Pancreas (tissue), 10 donors: ENCODE results near the gene CCR5. TPM values are rescaled to one million over a fixed set of nuclear protein-coding genes. Genes with fewer than 3 reads are reported as not detected.

ENCODE experiments used
- ATAC-seq, 4 donors: fragments of 200-7000 bp; cut with Tn5 transposase; one replicate each; pipeline versions ENCODE4 v1.8.0 to v1.9.1; 2020; ENCODE audit warnings: mild to moderate bottlenecking in 4 of 4, moderate library complexity in 4 of 4
- DNase-seq, 6 donors: peaks; one replicate each; pipeline ENCODE4 v3.0.0-alpha.2; 2020
- FAIRE-seq: peaks from 2 replicates; lab custom pipeline; 2012; peaks lifted over from hg19 to GRCh38; lab: Jason Lieb, UNC
- H3K27ac ChIP-seq, 4 donors: fragments of 200-600 bp; sonication (generic); 1 replicate in 3 of 4; 2 replicates in 1 of 4; pipeline versions ENCODE4 v1.5.0 to v1.8.0; 2020
- H3K27me3 ChIP-seq, 4 donors: fragments of 200-600 bp; one replicate each; pipeline ENCODE4 v1.8.0; 2021
- H3K36me3 ChIP-seq, 3 donors: fragments of 200-600 bp; sonication (generic) in 1 of 3; one replicate each; pipeline versions ENCODE4 v1.5.0 to v1.8.0; 2020 to 2021
- H3K4me1 ChIP-seq, 3 donors: fragments of 200-600 bp; one replicate each; pipeline ENCODE4 v1.8.0; 2021
- H3K4me3 ChIP-seq, 4 donors: fragments of 200-600 bp; sonication (generic) in 2 of 4; one replicate each; pipeline versions ENCODE4 v1.5.0 to v1.8.0; 2020 to 2021
- H3K9me3 ChIP-seq, 4 donors: fragments of 200-600 bp; one replicate each; pipeline ENCODE4 v1.8.0; 2021
- WGBS, 2 donors: extraction: QIAGEN DNeasy Blood & Tissue Kit; methylation state at CpG; one replicate each; pipeline ENCODE4 v1.1.7; 2013; 5-methylcytosine and 5-hydroxymethylcytosine counted together
- intact Hi-C, 3 donors: fragments of 100-400 bp; cut with DNase I; formaldehyde crosslinking; loops; one replicate each; pipeline versions ENCODE4 v1.11.1 to v1.14.2; 2022
- polyA plus RNA-seq, 2 donors: library from polyadenylated mRNA; stranded (reverse); fragments of 200-250 nt; gene quantifications; one replicate each; pipeline ENCODE4 v1.2.3, GENCODE V29; 2013
- total RNA-seq, 6 donors: library from RNA; stranded (reverse); fragmentation: NEBNext Ultra II Directional in 4 of 6; extraction: Animal tissue kit (Norgen Biotek cat#: 25700) in 4 of 6; gene quantifications; one replicate each; pipeline versions ENCODE4 v1.2.1 to v1.2.4, GENCODE V29; 2021 to 2023
- TF ChIP-seq, protein P1 (sequence below), 4 donors: fragments of 200-600 bp; sonication (generic) in 3 of 4; IDR thresholded peaks; one replicate each; pipeline versions ENCODE4 v1.5.0 to v1.8.0; 2021; ENCODE audit warnings: antibody characterized with exemption in 4 of 4
- donor health status: healthy with polysubstance abuse.
- donor health status: DM: no; HTN: no; CAD: no; lungs with moderate emphysema.
- donor health status: DM: no; HTN: no; CAD: no.
- donor health status: control.
- donor health status: control.
- donor health status: Bipolar disorder and iron deficiency.
- donor health status: DM: yes; HTN: yes; CAD: no.
- donor health status: DM: no; HTN: no; CAD: no.
- donor health status: DM: no; HTN: no; CAD: no.
- donor health status: DM: yes; HTN: yes; CAD: no.

CCR5 gene
- total and polyA plus RNA-seq, 8 donors = 0.12 to 2.0 (median 0.29) TPM

DNA sequence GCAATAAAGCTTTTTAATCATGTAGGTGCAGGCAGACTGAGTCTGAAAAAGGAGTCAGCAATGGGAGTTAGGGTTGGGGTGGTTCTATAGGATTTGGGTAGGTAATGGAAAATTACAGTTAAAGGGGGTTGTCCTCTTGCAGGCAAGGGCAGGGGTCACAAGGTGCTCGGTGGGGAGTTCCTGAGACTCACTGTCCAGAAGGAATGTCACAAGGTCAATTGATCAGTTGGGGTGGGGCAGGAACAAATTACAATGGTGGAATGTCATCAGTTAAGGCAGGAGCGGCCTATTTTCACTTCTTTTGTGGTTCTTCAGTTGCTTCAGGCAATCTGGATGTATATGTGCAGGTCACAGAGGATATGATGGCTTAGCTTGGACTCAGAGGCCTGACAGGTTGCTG, 22.3 kb downstream of the CCR5 start:
- no peaks in the 10 kb centered on the region for H3K4me1 ChIP-seq
- H3K27ac ChIP-seq = no peak overlapping the region
- no peak overlapping the region for H3K4me3 ChIP-seq
- H3K36me3 ChIP-seq = no peaks in the 10 kb centered on the region
- no peak for FAIRE-seq
- DNase-seq = no peak
- 72% methylated on average over 2 of the region's 2 CpGs for WGBS, 2 donors
- intact Hi-C loops = no loop called here
- H3K27me3 ChIP-seq = no peaks in the 10 kb centered on the region
- H3K9me3 ChIP-seq = no peaks in the 10 kb centered on the region
- TF ChIP-seq, protein P1, sequence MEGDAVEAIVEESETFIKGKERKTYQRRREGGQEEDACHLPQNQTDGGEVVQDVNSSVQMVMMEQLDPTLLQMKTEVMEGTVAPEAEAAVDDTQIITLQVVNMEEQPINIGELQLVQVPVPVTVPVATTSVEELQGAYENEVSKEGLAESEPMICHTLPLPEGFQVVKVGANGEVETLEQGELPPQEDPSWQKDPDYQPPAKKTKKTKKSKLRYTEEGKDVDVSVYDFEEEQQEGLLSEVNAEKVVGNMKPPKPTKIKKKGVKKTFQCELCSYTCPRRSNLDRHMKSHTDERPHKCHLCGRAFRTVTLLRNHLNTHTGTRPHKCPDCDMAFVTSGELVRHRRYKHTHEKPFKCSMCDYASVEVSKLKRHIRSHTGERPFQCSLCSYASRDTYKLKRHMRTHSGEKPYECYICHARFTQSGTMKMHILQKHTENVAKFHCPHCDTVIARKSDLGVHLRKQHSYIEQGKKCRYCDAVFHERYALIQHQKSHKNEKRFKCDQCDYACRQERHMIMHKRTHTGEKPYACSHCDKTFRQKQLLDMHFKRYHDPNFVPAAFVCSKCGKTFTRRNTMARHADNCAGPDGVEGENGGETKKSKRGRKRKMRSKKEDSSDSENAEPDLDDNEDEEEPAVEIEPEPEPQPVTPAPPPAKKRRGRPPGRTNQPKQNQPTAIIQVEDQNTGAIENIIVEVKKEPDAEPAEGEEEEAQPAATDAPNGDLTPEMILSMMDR (IDR thresholded peaks at IDR 0.05) = no peak
- no peak for ATAC-seq

DNA sequence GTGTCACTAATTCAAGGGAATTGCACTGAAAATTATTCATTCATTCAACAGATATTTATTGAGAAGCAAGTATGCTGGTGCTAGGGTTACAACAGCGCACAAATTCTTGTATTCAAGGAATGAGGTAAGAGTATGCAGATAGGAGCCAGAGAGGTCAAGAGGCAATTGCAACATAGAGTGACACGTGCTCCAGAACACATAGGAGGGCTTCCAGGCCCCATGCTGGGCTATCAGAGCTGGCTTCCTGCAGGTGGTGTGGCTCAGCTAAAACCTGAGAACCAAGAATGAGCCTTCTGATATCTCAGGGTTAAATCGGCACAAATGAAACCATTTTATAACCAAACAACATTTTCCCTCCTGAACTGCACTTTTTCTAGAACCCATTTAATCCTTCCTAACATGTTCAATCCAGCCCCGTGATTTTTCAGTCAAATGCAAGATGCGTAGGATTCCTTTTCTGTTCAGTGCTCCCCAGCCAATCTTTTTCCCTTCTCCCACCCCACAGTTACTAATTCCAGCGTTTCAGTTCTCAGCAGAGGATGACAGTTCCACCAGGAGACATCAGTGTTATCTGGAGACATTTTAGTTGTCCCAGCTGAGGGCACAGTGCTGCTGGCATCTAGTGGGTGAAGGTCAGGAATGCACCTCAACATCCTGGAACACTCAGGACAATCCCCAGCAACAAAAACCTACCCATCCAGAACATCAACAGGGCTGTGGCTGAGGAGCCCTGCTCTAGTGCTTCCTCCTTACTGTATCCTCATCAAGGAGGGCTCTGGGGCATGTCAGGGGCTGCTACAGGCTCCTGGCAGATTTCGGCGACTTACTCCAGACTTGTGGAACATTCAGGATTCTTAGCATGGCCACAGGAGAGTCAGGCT, 23.0 kb downstream of the CCR5 start:
- intact Hi-C loops = no loop called here
- no peaks in the 10 kb centered on the region for H3K27me3 ChIP-seq
- H3K4me1 ChIP-seq = no peaks in the 10 kb centered on the region
- H3K27ac ChIP-seq = no peak overlapping the region
- no peak for FAIRE-seq
- TF ChIP-seq, protein P1 (IDR thresholded peaks at IDR 0.05) = no peak
- WGBS, 2 donors = 70 to 84% methylated on average over 8 of the region's 8 CpGs
- ATAC-seq = peak in 1 of 4 donors; percentile 21
- H3K4me3 ChIP-seq = no peak overlapping the region
- H3K36me3 ChIP-seq = no peaks in the 10 kb centered on the region
- no peaks in the 10 kb centered on the region for H3K9me3 ChIP-seq
- DNase-seq = no peak

DNA sequence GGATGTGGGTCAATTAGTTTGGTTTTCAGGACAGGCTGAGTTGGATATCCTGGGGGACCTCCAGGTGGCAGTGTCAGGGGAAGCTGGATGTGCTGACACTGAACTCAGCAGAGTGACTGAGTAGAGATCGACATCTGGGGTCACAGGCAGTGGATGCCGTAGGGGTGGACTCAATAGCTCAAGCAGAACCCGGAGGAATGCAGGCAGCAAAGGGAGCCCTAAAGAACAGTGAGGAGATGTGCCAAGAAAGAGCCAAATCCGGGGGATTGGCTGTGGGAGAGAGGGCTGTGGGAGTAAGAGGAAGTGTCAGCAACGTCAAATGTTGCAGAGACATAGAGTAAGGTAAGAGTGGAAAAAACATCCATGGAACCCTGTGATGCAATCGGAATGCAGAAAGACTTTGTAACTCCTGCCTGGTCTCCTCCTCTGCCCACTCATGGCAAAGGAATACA, 24.5 kb downstream of the CCR5 start:
- TF ChIP-seq, protein P1 (IDR thresholded peaks at IDR 0.05) = no peak
- intact Hi-C loops = no loop called here
- H3K36me3 ChIP-seq = no peaks in the 10 kb centered on the region
- WGBS, 2 donors = 78 to 83% methylated on average over 6 of the region's 6 CpGs
- H3K9me3 ChIP-seq = no peaks in the 10 kb centered on the region
- H3K4me3 ChIP-seq = no peak overlapping the region
- ATAC-seq (peak in 2 of 4 donors; percentile 29 to 37), DNase-seq (no peak), FAIRE-seq (no peak)
- no peak overlapping the region for H3K27ac ChIP-seq
- no peaks in the 10 kb centered on the region for H3K4me1 ChIP-seq
- H3K27me3 ChIP-seq = no peaks in the 10 kb centered on the region

DNA sequence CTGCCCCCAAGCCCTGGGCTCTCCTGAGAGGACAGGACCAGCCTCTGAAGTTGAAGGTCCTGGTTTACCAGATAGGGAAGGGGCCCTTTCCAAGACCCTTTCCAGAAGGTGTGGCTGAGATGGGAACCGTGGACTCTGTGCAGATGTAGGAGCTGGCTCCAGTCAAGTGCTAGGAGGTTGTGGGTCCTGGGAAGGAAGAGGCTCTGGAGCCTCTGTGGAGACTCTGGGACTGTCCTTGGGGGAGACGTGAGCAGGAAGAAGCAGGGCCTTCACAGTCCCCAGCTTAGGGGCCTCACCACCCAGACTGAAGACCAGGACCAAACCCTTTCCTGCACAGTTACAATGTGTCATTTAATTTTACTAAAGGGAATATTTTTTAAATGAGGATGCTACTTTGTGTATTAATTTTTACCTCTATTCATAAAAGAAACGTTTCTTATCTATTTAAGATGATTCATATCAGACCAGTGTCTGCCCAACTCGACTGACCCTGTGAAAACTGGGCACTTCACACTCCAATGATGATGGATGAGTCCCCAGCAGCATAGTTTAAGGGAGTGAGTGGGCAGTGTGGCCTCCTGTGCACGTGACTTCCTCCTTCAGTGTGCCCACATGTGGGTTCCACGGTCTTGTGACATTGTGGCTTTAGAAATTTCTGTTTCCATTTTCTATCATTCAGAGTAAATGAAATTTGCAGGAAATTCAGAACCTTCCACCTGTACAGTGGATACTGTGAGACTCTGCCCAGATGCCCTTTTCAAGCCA, 25.2 kb downstream of the CCR5 start:
- H3K36me3 ChIP-seq = no peaks in the 10 kb centered on the region
- WGBS, 2 donors = 62 to 75% methylated on average over 6 of the region's 6 CpGs
- intact Hi-C loops = no loop called here
- no peaks in the 10 kb centered on the region for H3K9me3 ChIP-seq
- TF ChIP-seq, protein P1 (IDR thresholded peaks at IDR 0.05) = no peak
- H3K4me1 ChIP-seq = no peaks in the 10 kb centered on the region
- no peak overlapping the region for H3K4me3 ChIP-seq
- H3K27me3 ChIP-seq = no peaks in the 10 kb centered on the region
- H3K27ac ChIP-seq = no peak overlapping the region
- ATAC-seq (peak in 1 of 4 donors; percentile 69), FAIRE-seq (no peak), DNase-seq (no peak)
